ENCODE results near the gene SP6. TPM values are rescaled to one million over a fixed set of nuclear protein-coding genes. Genes with fewer than 3 reads are reported as not detected.

Gene SP6
- total RNA-seq, 1 experiment from 2014 or later: 3.3 TPM

DNA sequence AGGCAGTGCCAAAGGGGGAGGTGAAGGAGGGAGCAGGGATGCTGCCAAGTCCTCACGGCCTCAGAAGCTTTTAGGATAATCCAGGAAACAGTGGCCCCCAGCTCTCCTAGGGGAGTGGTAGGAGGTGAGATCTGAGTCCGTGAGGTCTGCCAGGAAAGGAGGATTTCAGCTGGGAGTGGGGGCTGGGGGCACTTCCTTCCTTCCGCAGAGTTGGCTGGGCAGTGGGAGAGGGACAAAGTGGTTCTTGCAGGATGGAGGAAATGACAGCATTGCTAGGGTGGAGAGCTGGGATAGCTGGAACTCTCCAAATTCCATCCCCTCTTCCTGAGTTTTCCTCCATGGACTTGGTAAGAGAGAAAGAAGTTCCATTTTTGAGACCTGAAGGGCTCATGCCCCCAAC lies 4.8 kb upstream of the SP6 start (continued):
- TF ChIP-seq, protein P1, sequence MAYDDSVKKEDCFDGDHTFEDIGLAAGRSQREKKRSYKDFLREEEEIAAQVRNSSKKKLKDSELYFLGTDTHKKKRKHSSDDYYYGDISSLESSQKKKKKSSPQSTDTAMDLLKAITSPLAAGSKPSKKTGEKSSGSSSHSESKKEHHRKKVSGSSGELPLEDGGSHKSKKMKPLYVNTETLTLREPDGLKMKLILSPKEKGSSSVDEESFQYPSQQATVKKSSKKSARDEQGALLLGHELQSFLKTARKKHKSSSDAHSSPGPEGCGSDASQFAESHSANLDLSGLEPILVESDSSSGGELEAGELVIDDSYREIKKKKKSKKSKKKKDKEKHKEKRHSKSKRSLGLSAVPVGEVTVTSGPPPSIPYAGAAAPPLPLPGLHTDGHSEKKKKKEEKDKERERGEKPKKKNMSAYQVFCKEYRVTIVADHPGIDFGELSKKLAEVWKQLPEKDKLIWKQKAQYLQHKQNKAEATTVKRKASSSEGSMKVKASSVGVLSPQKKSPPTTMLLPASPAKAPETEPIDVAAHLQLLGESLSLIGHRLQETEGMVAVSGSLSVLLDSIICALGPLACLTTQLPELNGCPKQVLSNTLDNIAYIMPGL (CRISPR knock-in tag; IDR thresholded peaks at IDR 0.05): no peak
- no peak for TF ChIP-seq MXD4 (CRISPR knock-in tag; IDR thresholded peaks at IDR 0.05; ENCODE audit: borderline replicate concordance)
- TF ChIP-seq FOXJ3 (CRISPR knock-in tag; IDR thresholded peaks at IDR 0.05; ENCODE audit: borderline replicate concordance): no peak
- TF ChIP-seq MYBL2 (CRISPR knock-in tag; IDR thresholded peaks at IDR 0.05): no peak
- no peak for TF ChIP-seq ZNF138 (CRISPR knock-in tag; conservative IDR thresholded peaks at IDR 0.05)
- TF ChIP-seq, protein P2, sequence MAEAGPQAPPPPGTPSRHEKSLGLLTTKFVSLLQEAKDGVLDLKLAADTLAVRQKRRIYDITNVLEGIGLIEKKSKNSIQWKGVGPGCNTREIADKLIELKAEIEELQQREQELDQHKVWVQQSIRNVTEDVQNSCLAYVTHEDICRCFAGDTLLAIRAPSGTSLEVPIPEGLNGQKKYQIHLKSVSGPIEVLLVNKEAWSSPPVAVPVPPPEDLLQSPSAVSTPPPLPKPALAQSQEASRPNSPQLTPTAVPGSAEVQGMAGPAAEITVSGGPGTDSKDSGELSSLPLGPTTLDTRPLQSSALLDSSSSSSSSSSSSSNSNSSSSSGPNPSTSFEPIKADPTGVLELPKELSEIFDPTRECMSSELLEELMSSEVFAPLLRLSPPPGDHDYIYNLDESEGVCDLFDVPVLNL (CRISPR knock-in tag; IDR thresholded peaks at IDR 0.05; ENCODE audit: borderline replicate concordance, low read depth): no peak
- no peak for TF ChIP-seq JAZF1 (CRISPR knock-in tag; IDR thresholded peaks at IDR 0.05)
- TF ChIP-seq, protein P3, sequence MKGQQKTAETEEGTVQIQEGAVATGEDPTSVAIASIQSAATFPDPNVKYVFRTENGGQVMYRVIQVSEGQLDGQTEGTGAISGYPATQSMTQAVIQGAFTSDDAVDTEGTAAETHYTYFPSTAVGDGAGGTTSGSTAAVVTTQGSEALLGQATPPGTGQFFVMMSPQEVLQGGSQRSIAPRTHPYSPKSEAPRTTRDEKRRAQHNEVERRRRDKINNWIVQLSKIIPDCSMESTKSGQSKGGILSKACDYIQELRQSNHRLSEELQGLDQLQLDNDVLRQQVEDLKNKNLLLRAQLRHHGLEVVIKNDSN (CRISPR knock-in tag; IDR thresholded peaks at IDR 0.05): no peak
- TF ChIP-seq, protein P4, sequence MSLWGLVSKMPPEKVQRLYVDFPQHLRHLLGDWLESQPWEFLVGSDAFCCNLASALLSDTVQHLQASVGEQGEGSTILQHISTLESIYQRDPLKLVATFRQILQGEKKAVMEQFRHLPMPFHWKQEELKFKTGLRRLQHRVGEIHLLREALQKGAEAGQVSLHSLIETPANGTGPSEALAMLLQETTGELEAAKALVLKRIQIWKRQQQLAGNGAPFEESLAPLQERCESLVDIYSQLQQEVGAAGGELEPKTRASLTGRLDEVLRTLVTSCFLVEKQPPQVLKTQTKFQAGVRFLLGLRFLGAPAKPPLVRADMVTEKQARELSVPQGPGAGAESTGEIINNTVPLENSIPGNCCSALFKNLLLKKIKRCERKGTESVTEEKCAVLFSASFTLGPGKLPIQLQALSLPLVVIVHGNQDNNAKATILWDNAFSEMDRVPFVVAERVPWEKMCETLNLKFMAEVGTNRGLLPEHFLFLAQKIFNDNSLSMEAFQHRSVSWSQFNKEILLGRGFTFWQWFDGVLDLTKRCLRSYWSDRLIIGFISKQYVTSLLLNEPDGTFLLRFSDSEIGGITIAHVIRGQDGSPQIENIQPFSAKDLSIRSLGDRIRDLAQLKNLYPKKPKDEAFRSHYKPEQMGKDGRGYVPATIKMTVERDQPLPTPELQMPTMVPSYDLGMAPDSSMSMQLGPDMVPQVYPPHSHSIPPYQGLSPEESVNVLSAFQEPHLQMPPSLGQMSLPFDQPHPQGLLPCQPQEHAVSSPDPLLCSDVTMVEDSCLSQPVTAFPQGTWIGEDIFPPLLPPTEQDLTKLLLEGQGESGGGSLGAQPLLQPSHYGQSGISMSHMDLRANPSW (CRISPR knock-in tag; conservative IDR thresholded peaks at IDR 0.05; ENCODE audit: low read depth): no peak
- TF ChIP-seq, protein P5, sequence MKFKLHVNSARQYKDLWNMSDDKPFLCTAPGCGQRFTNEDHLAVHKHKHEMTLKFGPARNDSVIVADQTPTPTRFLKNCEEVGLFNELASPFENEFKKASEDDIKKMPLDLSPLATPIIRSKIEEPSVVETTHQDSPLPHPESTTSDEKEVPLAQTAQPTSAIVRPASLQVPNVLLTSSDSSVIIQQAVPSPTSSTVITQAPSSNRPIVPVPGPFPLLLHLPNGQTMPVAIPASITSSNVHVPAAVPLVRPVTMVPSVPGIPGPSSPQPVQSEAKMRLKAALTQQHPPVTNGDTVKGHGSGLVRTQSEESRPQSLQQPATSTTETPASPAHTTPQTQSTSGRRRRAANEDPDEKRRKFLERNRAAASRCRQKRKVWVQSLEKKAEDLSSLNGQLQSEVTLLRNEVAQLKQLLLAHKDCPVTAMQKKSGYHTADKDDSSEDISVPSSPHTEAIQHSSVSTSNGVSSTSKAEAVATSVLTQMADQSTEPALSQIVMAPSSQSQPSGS (CRISPR knock-in tag; IDR thresholded peaks at IDR 0.05; ENCODE audit: borderline replicate concordance, low read depth): no peak
- TF ChIP-seq, protein P6, sequence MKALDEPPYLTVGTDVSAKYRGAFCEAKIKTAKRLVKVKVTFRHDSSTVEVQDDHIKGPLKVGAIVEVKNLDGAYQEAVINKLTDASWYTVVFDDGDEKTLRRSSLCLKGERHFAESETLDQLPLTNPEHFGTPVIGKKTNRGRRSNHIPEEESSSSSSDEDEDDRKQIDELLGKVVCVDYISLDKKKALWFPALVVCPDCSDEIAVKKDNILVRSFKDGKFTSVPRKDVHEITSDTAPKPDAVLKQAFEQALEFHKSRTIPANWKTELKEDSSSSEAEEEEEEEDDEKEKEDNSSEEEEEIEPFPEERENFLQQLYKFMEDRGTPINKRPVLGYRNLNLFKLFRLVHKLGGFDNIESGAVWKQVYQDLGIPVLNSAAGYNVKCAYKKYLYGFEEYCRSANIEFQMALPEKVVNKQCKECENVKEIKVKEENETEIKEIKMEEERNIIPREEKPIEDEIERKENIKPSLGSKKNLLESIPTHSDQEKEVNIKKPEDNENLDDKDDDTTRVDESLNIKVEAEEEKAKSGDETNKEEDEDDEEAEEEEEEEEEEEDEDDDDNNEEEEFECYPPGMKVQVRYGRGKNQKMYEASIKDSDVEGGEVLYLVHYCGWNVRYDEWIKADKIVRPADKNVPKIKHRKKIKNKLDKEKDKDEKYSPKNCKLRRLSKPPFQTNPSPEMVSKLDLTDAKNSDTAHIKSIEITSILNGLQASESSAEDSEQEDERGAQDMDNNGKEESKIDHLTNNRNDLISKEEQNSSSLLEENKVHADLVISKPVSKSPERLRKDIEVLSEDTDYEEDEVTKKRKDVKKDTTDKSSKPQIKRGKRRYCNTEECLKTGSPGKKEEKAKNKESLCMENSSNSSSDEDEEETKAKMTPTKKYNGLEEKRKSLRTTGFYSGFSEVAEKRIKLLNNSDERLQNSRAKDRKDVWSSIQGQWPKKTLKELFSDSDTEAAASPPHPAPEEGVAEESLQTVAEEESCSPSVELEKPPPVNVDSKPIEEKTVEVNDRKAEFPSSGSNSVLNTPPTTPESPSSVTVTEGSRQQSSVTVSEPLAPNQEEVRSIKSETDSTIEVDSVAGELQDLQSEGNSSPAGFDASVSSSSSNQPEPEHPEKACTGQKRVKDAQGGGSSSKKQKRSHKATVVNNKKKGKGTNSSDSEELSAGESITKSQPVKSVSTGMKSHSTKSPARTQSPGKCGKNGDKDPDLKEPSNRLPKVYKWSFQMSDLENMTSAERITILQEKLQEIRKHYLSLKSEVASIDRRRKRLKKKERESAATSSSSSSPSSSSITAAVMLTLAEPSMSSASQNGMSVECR (CRISPR knock-in tag; IDR thresholded peaks at IDR 0.05; ENCODE audit: borderline replicate concordance): no peak

DNA sequence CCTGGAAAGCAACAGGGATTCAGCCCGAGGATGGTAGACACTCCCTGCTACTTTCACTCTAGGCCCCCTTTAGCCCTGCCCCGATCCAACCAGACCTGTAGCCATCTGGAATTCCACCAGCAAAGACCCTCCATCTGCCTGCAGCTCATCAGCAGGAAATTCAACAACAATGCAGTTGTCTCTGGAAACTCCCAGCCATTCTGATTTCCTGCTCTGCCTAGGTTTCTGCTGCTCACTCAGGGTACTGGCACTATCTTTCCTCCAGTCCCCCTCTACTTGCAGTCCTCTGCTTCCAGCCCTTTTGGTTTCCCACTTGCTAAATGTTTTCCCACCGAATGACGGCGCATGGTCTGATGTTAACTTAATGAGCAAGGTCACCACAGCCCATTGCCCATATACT lies 2.7 kb upstream of the SP6 start:
- Mint-ChIP-seq H3K36me3 (no peaks in the 10 kb centered on the region), H3K27ac (no peak overlapping the region), H3K4me3 (no peak overlapping the region), H3K9me3 (no peaks in the 10 kb centered on the region), H3K4me1 (peaks cover 57% of the 10 kb centered on the region), H3K27me3 (ENCODE audit: low read depth) (peaks cover 82% of the 10 kb centered on the region)
- TF ChIP-seq, protein P7, sequence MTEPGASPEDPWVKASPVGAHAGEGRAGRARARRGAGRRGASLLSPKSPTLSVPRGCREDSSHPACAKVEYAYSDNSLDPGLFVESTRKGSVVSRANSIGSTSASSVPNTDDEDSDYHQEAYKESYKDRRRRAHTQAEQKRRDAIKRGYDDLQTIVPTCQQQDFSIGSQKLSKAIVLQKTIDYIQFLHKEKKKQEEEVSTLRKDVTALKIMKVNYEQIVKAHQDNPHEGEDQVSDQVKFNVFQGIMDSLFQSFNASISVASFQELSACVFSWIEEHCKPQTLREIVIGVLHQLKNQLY (CRISPR knock-in tag; IDR thresholded peaks at IDR 0.05): no peak
- no peak for TF ChIP-seq ZNF396 (CRISPR knock-in tag; IDR thresholded peaks at IDR 0.05; ENCODE audit: borderline replicate concordance)
- no peak for TF ChIP-seq FOXP1 (CRISPR knock-in tag; IDR thresholded peaks at IDR 0.05; ENCODE audit: borderline replicate concordance)
- TF ChIP-seq NR1H2 (CRISPR knock-in tag; IDR thresholded peaks at IDR 0.05): no peak
- TF ChIP-seq HMGA2 (CRISPR knock-in tag; IDR thresholded peaks at IDR 0.05): no peak
- TF ChIP-seq, protein P2 (CRISPR knock-in tag; IDR thresholded peaks at IDR 0.05; ENCODE audit: borderline replicate concordance, low read depth): no peak
- ATAC-seq (no peak), DNase-seq (ENCODE audit: low spot score) (no peak)
- POLR2A ChIA-PET: interaction anchor here (1.2 kb wide), 1 partner anchor 117 kb away, joined by 3 read pairs; the partner anchor contains the start of gene CDK5RAP3
- CTCF ChIA-PET: interaction anchor here (0.8 to 19.3 kb wide), 5 partner anchors 9 to 75 kb away, joined by 3 to 1122 read pairs (median 4); partner anchors contain the start of genes SCRN2 and SP2

All from WTC11 (cell line).